Endothelial cell (in vitro differentiated cells): ENCODE measurements around the gene TRIM14. TPM values are rescaled to one million over a fixed set of nuclear protein-coding genes. Genes with fewer than 3 reads are reported as not detected.
A peak's percentile ranks its signal among the peaks of the same experiment; 100 is the strongest.
"Not testable (repeated sequence)": the region's sequence is repeated elsewhere in the genome, so short reads cannot be mapped to it uniquely, and the experiment has no call there.

Source experiments
- DNase-seq: peaks from one replicate; pipeline ENCODE4 v3.0.0; 2021; ENCODE audit warnings: low spot score
- H3K27ac Mint-ChIP-seq: one replicate; pipeline ENCODE4 v1.8.0; 2021; ENCODE audit warnings: mixed read lengths, inconsistent platforms; ENCODE audit not compliant: unreplicated experiment
- H3K27me3 Mint-ChIP-seq: one replicate; pipeline ENCODE4 v1.8.0; 2021; ENCODE audit warnings: mild to moderate bottlenecking, moderate library complexity, mixed read lengths, inconsistent platforms; ENCODE audit not compliant: unreplicated experiment
- H3K36me3 Mint-ChIP-seq: one replicate; pipeline ENCODE4 v1.8.0; 2021; ENCODE audit warnings: mild to moderate bottlenecking, low read depth, mixed read lengths, inconsistent platforms; ENCODE audit not compliant: unreplicated experiment
- H3K4me1 Mint-ChIP-seq: one replicate; pipeline ENCODE4 v1.8.0; 2021; ENCODE audit warnings: mild to moderate bottlenecking, mixed read lengths, inconsistent platforms; ENCODE audit not compliant: unreplicated experiment
- H3K4me3 Mint-ChIP-seq: one replicate; pipeline ENCODE4 v1.8.0; 2021; ENCODE audit warnings: mild to moderate bottlenecking, mixed read lengths, inconsistent platforms; ENCODE audit not compliant: unreplicated experiment
- H3K9me3 Mint-ChIP-seq: one replicate; pipeline ENCODE4 v1.8.0; 2021; ENCODE audit warnings: mixed read lengths, inconsistent platforms; ENCODE audit not compliant: unreplicated experiment
- total RNA-seq: library from RNA; stranded (reverse); fragmentation: NEBNext Ultra II Directional; extraction: Animal tissue kit (Norgen Biotek cat#: 25700); gene quantifications from one replicate; pipeline ENCODE4 v1.2.1, GENCODE V29; 2021; ENCODE audit not compliant: unreplicated experiment
- TF ChIP-seq, protein P1 (sequence below): fragments of 200-600 bp; sonication (generic); IDR thresholded peaks from one replicate; pipeline ENCODE4 v1.5.0; 2021; ENCODE audit warnings: antibody characterized with exemption; ENCODE audit not compliant: unreplicated experiment

Gene TRIM14
- total RNA-seq, 1 donor from 2014 or later = 0.97 TPM

DNA sequence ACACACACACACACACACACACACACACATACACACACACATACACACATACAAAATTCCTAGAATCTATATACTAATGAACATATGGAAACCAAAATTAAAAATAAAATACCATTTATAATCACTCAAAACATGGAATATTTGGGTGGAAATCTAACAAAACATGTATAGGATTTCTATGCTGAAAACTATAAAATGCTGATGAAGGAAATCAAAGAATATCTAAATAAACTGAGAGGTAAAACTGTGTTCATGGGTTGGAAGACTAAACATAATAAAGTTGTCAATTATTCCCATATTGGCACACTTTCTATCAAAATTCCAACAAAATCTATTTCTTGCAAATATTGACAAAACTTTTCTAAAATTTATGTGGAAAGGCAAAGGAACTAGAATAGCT is 87.9 kb downstream of the TRIM14 start:
- no peak for DNase-seq
- Mint-ChIP-seq H3K27ac (no peak overlapping the region), H3K4me3 (no peak overlapping the region), H3K36me3 (no peaks in the 10 kb centered on the region), H3K9me3 (no peaks in the 10 kb centered on the region), H3K27me3 (peaks cover 2% of the 10 kb centered on the region), H3K4me1 (peaks cover 7% of the 10 kb centered on the region)
- TF ChIP-seq, protein P1, sequence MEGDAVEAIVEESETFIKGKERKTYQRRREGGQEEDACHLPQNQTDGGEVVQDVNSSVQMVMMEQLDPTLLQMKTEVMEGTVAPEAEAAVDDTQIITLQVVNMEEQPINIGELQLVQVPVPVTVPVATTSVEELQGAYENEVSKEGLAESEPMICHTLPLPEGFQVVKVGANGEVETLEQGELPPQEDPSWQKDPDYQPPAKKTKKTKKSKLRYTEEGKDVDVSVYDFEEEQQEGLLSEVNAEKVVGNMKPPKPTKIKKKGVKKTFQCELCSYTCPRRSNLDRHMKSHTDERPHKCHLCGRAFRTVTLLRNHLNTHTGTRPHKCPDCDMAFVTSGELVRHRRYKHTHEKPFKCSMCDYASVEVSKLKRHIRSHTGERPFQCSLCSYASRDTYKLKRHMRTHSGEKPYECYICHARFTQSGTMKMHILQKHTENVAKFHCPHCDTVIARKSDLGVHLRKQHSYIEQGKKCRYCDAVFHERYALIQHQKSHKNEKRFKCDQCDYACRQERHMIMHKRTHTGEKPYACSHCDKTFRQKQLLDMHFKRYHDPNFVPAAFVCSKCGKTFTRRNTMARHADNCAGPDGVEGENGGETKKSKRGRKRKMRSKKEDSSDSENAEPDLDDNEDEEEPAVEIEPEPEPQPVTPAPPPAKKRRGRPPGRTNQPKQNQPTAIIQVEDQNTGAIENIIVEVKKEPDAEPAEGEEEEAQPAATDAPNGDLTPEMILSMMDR = no peak

DNA sequence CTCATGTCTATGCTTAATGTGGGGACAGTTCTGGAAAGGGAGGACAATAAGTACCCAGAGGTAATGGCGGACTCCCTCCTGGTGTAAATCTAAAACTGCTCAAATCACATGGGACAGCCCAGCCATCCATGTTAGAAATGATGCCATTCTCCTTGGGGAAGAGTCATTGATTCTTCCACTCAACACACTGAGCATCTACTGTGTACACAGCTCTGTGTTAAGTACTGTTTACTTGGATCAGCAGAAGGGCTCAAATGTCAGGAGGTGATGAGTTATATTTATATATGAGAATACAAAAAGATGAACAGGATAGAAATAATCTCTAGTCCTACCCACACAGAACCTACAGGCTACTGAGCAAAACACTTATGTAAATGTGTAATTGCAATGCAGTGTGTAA is 94.3 kb downstream of the TRIM14 start:
- Mint-ChIP-seq H3K27me3 (peaks cover 2% of the 10 kb centered on the region), H3K36me3 (no peaks in the 10 kb centered on the region), H3K27ac (no peak overlapping the region), H3K4me1 (peaks cover 15% of the 10 kb centered on the region), H3K9me3 (no peaks in the 10 kb centered on the region), H3K4me3 (peak overlapping the region; percentile 24)
- DNase-seq = no peak
- TF ChIP-seq, protein P1 = no peak

DNA sequence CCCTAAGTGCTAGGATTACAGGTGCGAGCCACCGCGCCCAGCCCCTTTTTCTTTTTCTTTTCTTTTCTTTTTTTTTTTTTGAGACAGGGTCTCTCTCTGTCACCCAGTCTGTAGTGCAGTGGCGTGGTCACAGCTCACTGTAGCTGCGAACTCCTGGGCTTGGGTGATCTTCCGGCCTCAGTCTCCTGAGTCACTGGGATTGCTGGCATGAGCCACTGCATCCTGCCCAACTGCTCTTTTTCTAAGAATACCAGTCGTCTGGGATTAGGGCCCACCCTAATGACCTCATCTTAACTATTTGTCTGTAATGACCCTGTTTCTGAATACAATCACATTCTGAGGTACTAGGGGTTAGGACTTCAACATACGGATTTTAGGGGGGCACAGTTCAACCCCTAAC is 96.6 kb downstream of the TRIM14 start:
- TF ChIP-seq, protein P1 = no peak
- Mint-ChIP-seq H3K27ac (peak overlapping the region; percentile 36), H3K9me3 (no peaks in the 10 kb centered on the region), H3K36me3 (peaks cover 4% of the 10 kb centered on the region), H3K4me3 (no peak overlapping the region), H3K27me3 (peaks cover 2% of the 10 kb centered on the region), H3K4me1 (peaks cover 15% of the 10 kb centered on the region)
- DNase-seq = no peak

DNA sequence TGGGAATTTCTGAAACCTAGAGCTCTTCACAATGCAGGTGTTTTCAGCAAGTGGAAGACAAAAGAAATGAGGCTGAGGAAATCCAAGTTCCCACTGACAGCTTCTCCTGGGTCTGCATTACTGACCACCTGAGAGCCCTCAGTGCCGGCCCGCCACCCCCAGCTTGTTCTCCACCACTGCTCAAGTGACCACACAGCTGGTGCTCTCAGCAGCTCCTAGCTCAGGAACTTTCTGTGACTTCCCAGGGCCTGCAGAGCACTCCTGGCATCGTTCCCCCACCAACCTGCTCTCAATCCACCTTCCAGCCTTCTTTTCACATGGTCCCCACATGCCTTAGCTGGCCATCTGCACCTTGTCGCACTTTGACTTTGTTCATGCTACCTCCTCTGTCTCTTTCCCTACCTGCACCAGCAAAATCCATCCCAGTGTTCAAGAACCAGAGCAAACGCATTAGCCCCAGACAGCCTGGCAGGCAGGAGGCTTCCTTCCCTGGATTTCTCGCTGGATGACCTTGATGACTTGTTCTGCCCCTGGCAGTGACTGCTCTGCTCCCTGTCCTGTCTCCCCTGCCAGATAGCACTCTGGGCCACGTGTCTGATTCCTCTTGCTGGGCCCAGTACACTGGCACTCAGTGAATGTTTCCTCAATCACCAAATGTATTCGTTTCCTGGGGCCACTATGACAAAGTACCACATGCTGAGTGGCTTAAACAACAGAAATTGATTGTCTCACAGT is 97.5 kb downstream of the TRIM14 start:
- TF ChIP-seq, protein P1 = no peak
- Mint-ChIP-seq H3K4me3 (no peak overlapping the region), H3K36me3 (peaks cover 5% of the 10 kb centered on the region), H3K27ac (no peak overlapping the region), H3K27me3 (peaks cover 2% of the 10 kb centered on the region), H3K4me1 (peaks cover 14% of the 10 kb centered on the region), H3K9me3 (no peaks in the 10 kb centered on the region)
- no peak for DNase-seq

DNA sequence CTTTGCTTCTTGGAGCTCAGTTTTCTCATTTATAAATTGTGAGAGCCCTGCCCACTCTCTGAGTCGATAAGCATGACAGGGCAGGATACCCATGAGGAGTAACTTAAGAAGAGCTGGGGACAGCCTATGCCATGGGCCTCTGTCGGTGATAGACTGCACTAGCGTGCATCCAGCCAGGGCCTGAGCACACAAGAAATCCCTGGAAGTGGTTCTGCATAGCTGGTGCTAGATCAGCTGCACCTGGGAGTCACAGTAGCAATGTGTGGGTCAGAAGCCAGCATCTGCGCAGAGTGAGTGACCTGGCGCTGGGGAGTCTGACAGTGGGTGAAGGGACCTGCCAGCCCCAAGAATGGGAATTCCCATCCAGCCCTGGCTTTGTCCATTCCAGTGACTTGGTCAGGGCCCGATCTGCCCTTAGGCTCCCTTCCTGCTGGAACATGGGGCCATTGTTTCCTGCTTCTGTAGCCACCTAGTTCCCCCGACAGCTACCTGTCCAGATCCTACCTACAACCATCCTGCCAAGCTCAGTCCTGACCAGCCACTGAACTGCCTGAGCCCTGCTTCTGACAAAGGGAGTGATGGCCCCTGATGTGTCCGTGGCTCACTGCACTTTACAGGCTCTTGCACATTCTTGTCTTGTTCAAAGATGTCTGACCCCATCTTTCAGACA is 98.4 kb downstream of the TRIM14 start:
- H3K9me3 Mint-ChIP-seq = no peaks in the 10 kb centered on the region
- H3K36me3 Mint-ChIP-seq = peaks cover 11% of the 10 kb centered on the region
- H3K4me1 Mint-ChIP-seq = peaks cover 5% of the 10 kb centered on the region
- H3K4me3 Mint-ChIP-seq = no peak overlapping the region
- DNase-seq = no peak
- TF ChIP-seq, protein P1 = no peak
- H3K27ac Mint-ChIP-seq = no peak overlapping the region
- H3K27me3 Mint-ChIP-seq = peaks cover 2% of the 10 kb centered on the region

DNA sequence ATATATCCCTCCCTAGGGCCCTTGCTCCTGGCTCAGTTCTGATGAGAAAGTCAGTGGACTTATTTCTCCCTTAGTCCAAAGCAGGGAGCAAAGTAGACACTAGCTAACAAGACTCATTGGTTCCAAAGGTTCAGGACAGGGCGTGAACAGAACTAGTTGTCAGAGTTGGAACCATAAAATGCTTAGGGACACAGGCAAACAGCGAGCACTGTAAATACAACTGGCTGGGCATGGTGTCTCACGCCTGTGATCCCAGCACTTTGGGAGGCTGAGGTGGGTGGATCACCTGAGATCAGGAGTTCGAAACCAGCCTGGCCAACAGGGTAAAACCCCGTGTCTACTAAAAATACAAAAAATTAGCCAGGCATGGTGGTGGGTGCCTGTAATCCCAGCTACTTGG is 99.2 kb downstream of the TRIM14 start:
- not testable (repeated sequence) for H3K27ac Mint-ChIP-seq, H3K27me3 Mint-ChIP-seq, H3K4me3 Mint-ChIP-seq, H3K4me1 Mint-ChIP-seq, DNase-seq, H3K9me3 Mint-ChIP-seq
- H3K36me3 Mint-ChIP-seq = peaks cover 14% of the 10 kb centered on the region
